WTC11 (cell line): ENCODE data around the gene CCDC183.

Source experiments
- CREM ChIP-seq: sonication (generic); formaldehyde crosslinking; IDR thresholded peaks from 2 replicates; pipeline ENCODE4 v1.8.1; 2022; ENCODE audit warnings: mild to moderate bottlenecking, missing genetic modification reagents, moderate library complexity
- FOXK1 ChIP-seq: sonication (generic); formaldehyde crosslinking; IDR thresholded peaks from 2 replicates; pipeline ENCODE4 v1.8.0; 2022; ENCODE audit warnings: mild to moderate bottlenecking, moderate library complexity, missing genetic modification reagents
- HMGA2 ChIP-seq: fragments of 250-450 bp; sonication (Bioruptor Pico); IDR thresholded peaks from 2 replicates; pipeline ENCODE4 v1.4.0; 2021; ENCODE audit warnings: mild to moderate bottlenecking, moderate library complexity
- IRF2 ChIP-seq: sonication (generic); formaldehyde crosslinking; IDR thresholded peaks from 2 replicates; pipeline ENCODE4 v1.8.0; 2022; ENCODE audit warnings: low read depth, missing genetic modification reagents, borderline replicate concordance
- JUN ChIP-seq: sonication (generic); formaldehyde crosslinking; IDR thresholded peaks from 2 replicates; pipeline ENCODE4 v1.8.0; 2023; ENCODE audit warnings: mild to moderate bottlenecking, missing genetic modification reagents
- MXD4 ChIP-seq: fragments of 250-450 bp; sonication (Bioruptor Pico); IDR thresholded peaks from 2 replicates; pipeline ENCODE4 v1.8.0; 2021; ENCODE audit warnings: mild to moderate bottlenecking, moderate library complexity, borderline replicate concordance
- NR3C1 ChIP-seq: sonication (generic); formaldehyde crosslinking; conservative IDR thresholded peaks from 2 replicates; pipeline ENCODE4 v1.8.1; 2023; ENCODE audit warnings: low read depth, mild to moderate bottlenecking, missing genetic modification reagents
- TF ChIP-seq, protein P1 (sequence below): fragments of 200-600 bp; IDR thresholded peaks from 2 replicates; pipeline ENCODE4 v1.8.0; 2022; ENCODE audit warnings: antibody characterized with exemption
- TF ChIP-seq, protein P2 (sequence below): sonication (generic); formaldehyde crosslinking; conservative IDR thresholded peaks from 2 replicates; pipeline ENCODE4 v1.8.1; 2023; ENCODE audit warnings: mild to moderate bottlenecking, low read depth, missing genetic modification reagents, moderate library complexity
- TF ChIP-seq, protein P3 (sequence below): sonication (generic); formaldehyde crosslinking; IDR thresholded peaks from 2 replicates; pipeline ENCODE4 v1.8.1; 2022; ENCODE audit warnings: low read depth, missing genetic modification reagents, borderline replicate concordance
- TF ChIP-seq, protein P4 (sequence below): sonication (generic); formaldehyde crosslinking; IDR thresholded peaks from 2 replicates; pipeline ENCODE4 v1.8.1; 2022; ENCODE audit warnings: low read depth, mild to moderate bottlenecking, moderate library complexity, missing genetic modification reagents, borderline replicate concordance
- TF ChIP-seq, protein P5 (sequence below): sonication (generic); formaldehyde crosslinking; IDR thresholded peaks from 2 replicates; pipeline ENCODE4 v1.8.0; 2022; ENCODE audit warnings: mild to moderate bottlenecking, missing genetic modification reagents
- TF ChIP-seq, protein P6 (sequence below): sonication (generic); formaldehyde crosslinking; IDR thresholded peaks from 2 replicates; pipeline ENCODE4 v1.8.1; 2023; ENCODE audit warnings: mild to moderate bottlenecking, missing genetic modification reagents, borderline replicate concordance
- TF ChIP-seq, protein P7 (sequence below): sonication (generic); formaldehyde crosslinking; IDR thresholded peaks from 2 replicates; pipeline ENCODE4 v1.8.0; 2022; ENCODE audit warnings: mild to moderate bottlenecking, missing genetic modification reagents

DNA sequence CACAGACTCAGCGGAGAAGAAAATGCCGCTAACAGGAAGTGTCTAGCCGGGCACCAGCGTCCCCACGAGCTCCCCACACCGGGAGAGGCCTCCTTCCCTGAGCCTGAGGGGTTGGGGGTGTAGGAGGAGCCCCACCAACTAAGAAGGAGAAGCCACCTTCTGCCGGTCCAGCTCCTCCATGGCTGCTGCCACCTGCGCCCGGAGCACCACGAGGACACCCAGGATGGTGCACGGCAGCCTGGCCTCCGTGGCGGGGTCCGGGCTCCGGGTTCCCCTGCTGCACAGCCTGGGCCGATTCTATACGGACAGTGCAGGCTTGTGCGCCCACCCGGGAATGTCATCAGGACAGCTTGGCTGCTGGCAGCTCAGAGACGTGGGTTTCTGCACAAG lies 38.4 kb upstream of the CCDC183 start:
- TF ChIP-seq, protein P1, sequence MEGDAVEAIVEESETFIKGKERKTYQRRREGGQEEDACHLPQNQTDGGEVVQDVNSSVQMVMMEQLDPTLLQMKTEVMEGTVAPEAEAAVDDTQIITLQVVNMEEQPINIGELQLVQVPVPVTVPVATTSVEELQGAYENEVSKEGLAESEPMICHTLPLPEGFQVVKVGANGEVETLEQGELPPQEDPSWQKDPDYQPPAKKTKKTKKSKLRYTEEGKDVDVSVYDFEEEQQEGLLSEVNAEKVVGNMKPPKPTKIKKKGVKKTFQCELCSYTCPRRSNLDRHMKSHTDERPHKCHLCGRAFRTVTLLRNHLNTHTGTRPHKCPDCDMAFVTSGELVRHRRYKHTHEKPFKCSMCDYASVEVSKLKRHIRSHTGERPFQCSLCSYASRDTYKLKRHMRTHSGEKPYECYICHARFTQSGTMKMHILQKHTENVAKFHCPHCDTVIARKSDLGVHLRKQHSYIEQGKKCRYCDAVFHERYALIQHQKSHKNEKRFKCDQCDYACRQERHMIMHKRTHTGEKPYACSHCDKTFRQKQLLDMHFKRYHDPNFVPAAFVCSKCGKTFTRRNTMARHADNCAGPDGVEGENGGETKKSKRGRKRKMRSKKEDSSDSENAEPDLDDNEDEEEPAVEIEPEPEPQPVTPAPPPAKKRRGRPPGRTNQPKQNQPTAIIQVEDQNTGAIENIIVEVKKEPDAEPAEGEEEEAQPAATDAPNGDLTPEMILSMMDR = no peak
- TF ChIP-seq JUN (CRISPR knock-in tag) = no peak
- no peak for TF ChIP-seq FOXK1 (CRISPR knock-in tag)
- TF ChIP-seq CREM (CRISPR knock-in tag) = no peak
- TF ChIP-seq, protein P2, sequence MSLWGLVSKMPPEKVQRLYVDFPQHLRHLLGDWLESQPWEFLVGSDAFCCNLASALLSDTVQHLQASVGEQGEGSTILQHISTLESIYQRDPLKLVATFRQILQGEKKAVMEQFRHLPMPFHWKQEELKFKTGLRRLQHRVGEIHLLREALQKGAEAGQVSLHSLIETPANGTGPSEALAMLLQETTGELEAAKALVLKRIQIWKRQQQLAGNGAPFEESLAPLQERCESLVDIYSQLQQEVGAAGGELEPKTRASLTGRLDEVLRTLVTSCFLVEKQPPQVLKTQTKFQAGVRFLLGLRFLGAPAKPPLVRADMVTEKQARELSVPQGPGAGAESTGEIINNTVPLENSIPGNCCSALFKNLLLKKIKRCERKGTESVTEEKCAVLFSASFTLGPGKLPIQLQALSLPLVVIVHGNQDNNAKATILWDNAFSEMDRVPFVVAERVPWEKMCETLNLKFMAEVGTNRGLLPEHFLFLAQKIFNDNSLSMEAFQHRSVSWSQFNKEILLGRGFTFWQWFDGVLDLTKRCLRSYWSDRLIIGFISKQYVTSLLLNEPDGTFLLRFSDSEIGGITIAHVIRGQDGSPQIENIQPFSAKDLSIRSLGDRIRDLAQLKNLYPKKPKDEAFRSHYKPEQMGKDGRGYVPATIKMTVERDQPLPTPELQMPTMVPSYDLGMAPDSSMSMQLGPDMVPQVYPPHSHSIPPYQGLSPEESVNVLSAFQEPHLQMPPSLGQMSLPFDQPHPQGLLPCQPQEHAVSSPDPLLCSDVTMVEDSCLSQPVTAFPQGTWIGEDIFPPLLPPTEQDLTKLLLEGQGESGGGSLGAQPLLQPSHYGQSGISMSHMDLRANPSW (CRISPR knock-in tag) = no peak
- TF ChIP-seq IRF2 (CRISPR knock-in tag) = no peak
- TF ChIP-seq, protein P3, sequence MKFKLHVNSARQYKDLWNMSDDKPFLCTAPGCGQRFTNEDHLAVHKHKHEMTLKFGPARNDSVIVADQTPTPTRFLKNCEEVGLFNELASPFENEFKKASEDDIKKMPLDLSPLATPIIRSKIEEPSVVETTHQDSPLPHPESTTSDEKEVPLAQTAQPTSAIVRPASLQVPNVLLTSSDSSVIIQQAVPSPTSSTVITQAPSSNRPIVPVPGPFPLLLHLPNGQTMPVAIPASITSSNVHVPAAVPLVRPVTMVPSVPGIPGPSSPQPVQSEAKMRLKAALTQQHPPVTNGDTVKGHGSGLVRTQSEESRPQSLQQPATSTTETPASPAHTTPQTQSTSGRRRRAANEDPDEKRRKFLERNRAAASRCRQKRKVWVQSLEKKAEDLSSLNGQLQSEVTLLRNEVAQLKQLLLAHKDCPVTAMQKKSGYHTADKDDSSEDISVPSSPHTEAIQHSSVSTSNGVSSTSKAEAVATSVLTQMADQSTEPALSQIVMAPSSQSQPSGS (CRISPR knock-in tag) = no peak
- TF ChIP-seq, protein P4, sequence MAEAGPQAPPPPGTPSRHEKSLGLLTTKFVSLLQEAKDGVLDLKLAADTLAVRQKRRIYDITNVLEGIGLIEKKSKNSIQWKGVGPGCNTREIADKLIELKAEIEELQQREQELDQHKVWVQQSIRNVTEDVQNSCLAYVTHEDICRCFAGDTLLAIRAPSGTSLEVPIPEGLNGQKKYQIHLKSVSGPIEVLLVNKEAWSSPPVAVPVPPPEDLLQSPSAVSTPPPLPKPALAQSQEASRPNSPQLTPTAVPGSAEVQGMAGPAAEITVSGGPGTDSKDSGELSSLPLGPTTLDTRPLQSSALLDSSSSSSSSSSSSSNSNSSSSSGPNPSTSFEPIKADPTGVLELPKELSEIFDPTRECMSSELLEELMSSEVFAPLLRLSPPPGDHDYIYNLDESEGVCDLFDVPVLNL (CRISPR knock-in tag) = no peak
- TF ChIP-seq MXD4 (CRISPR knock-in tag) = no peak
- TF ChIP-seq NR3C1 (CRISPR knock-in tag) = no peak
- no peak for TF ChIP-seq HMGA2
- TF ChIP-seq, protein P5, sequence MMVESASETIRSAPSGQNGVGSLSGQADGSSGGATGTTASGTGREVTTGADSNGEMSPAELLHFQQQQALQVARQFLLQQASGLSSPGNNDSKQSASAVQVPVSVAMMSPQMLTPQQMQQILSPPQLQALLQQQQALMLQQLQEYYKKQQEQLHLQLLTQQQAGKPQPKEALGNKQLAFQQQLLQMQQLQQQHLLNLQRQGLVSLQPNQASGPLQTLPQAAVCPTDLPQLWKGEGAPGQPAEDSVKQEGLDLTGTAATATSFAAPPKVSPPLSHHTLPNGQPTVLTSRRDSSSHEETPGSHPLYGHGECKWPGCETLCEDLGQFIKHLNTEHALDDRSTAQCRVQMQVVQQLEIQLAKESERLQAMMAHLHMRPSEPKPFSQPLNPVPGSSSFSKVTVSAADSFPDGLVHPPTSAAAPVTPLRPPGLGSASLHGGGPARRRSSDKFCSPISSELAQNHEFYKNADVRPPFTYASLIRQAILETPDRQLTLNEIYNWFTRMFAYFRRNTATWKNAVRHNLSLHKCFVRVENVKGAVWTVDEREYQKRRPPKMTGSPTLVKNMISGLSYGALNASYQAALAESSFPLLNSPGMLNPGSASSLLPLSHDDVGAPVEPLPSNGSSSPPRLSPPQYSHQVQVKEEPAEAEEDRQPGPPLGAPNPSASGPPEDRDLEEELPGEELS = no peak
- TF ChIP-seq, protein P6, sequence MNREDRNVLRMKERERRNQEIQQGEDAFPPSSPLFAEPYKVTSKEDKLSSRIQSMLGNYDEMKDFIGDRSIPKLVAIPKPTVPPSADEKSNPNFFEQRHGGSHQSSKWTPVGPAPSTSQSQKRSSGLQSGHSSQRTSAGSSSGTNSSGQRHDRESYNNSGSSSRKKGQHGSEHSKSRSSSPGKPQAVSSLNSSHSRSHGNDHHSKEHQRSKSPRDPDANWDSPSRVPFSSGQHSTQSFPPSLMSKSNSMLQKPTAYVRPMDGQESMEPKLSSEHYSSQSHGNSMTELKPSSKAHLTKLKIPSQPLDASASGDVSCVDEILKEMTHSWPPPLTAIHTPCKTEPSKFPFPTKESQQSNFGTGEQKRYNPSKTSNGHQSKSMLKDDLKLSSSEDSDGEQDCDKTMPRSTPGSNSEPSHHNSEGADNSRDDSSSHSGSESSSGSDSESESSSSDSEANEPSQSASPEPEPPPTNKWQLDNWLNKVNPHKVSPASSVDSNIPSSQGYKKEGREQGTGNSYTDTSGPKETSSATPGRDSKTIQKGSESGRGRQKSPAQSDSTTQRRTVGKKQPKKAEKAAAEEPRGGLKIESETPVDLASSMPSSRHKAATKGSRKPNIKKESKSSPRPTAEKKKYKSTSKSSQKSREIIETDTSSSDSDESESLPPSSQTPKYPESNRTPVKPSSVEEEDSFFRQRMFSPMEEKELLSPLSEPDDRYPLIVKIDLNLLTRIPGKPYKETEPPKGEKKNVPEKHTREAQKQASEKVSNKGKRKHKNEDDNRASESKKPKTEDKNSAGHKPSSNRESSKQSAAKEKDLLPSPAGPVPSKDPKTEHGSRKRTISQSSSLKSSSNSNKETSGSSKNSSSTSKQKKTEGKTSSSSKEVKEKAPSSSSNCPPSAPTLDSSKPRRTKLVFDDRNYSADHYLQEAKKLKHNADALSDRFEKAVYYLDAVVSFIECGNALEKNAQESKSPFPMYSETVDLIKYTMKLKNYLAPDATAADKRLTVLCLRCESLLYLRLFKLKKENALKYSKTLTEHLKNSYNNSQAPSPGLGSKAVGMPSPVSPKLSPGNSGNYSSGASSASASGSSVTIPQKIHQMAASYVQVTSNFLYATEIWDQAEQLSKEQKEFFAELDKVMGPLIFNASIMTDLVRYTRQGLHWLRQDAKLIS (CRISPR knock-in tag) = no peak
- TF ChIP-seq, protein P7, sequence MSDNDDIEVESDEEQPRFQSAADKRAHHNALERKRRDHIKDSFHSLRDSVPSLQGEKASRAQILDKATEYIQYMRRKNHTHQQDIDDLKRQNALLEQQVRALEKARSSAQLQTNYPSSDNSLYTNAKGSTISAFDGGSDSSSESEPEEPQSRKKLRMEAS (CRISPR knock-in tag) = no peak
